HepG2 (cell line): Measurements from ENCODE around the gene ANXA3. TPM values are rescaled to one million over a fixed set of nuclear protein-coding genes. Genes with fewer than 3 reads are reported as not detected.

Source experiments
- ATAC-seq: fragments of 200-7000 bp; cut with Tn5 transposase; 3 replicates; pipeline ENCODE4 v1.9.1; 2020; ENCODE audit warnings: mild to moderate bottlenecking, moderate library complexity
- BruUV-seq: library from RNA; stranded (reverse); fragments of 400-500 nt; replicated peaks from 2 replicates; lab custom pipeline; 2021; lab: Mats Ljungman, UMichigan
- CTCF ChIA-PET: fragments of 300-600 bp; formaldehyde crosslinking; extraction: SDS; loops from one replicate; lab custom pipeline; 2021; ENCODE audit warnings: low total read pairs, inconsistent platforms, low intra/inter-chr PET ratio; lab: Yijun Ruan, JAX
- POLR2A ChIA-PET: fragments of 350-600 bp; sonication (Branson Sonifier 250); formaldehyde crosslinking; loops from one replicate; lab custom pipeline; 2020; ENCODE audit warnings: antibody characterized with exemption, inconsistent platforms; lab: Yijun Ruan, JAX
- DNase-seq: peaks from one replicate; pipeline ENCODE4 v3.0.0-alpha.2; 2015; ENCODE audit warnings: low spot score
- FAIRE-seq: peaks from 3 replicates; lab custom pipeline; 2011; peaks lifted over from hg19 to GRCh38; lab: Jason Lieb, UNC
- H2AFZ ChIP-seq: one replicate; pipeline ENCODE4 v1.6.1; 2011; ENCODE audit warnings: low read length, inconsistent platforms
- H3K27ac ChIP-seq: fragments of 300-600 bp; 3 replicates; pipeline ENCODE4 v1.8.0; 2011; ENCODE audit warnings: mixed run types, mild to moderate bottlenecking, mixed read lengths, low read length, inconsistent platforms; ENCODE audit not compliant: insufficient read depth; ENCODE audit errors: extremely low read length
- H3K27me3 ChIP-seq, 2 experiments: fragments of 200-600 bp in 1 of 2; 2 replicates in 1 of 2; 3 replicates in 1 of 2; pipeline versions ENCODE4 v1.6.0 to v1.8.0; 2011; ENCODE audit warnings: low read length in 2 of 2, mild to moderate bottlenecking in 2 of 2, moderate library complexity in 2 of 2, inconsistent platforms in 1 of 2; ENCODE audit not compliant: insufficient read depth in 2 of 2, control insufficient read depth in 1 of 2
- H3K36me3 ChIP-seq, 2 experiments: fragments of 200-600 bp in 1 of 2; replicated peaks in 1 of 2; 2 replicates in 1 of 2; 3 replicates in 1 of 2; pipeline versions ENCODE4 v1.5.1 to v1.8.0; 2011; ENCODE audit warnings: low read length in 2 of 2, inconsistent platforms in 1 of 2; ENCODE audit not compliant: insufficient read depth in 2 of 2, control insufficient read depth in 1 of 2
- H3K4me1 ChIP-seq: 2 replicates; pipeline ENCODE4 v1.5.1; 2012; ENCODE audit warnings: low read length, inconsistent platforms; ENCODE audit not compliant: insufficient read depth
- H3K4me2 ChIP-seq: 2 replicates; pipeline ENCODE4 v1.6.0; 2011; ENCODE audit warnings: low read depth, low read length, inconsistent platforms
- H3K4me3 ChIP-seq, 3 experiments: fragments of 200-600 bp in 1 of 3; sonication (generic), shearing (Covaris generic) in 1 of 3; replicated peaks in 1 of 3; 2 replicates each; pipeline ENCODE4 v1.5.1; 2011 to 2016; ENCODE audit warnings: low read length in 3 of 3, inconsistent platforms in 2 of 3, low read depth in 2 of 3, mild to moderate bottlenecking in 2 of 3, control low read depth in 1 of 3, mixed read lengths in 1 of 3; ENCODE audit not compliant: insufficient read depth in 1 of 3
- H3K79me2 ChIP-seq: one replicate; pipeline ENCODE4 v1.6.1; 2011; ENCODE audit warnings: low read length, inconsistent platforms; ENCODE audit not compliant: insufficient read depth
- H3K9ac ChIP-seq: 2 replicates; pipeline ENCODE4 v1.6.0; 2011; ENCODE audit warnings: mild to moderate bottlenecking, low read depth, low read length, inconsistent platforms; ENCODE audit not compliant: insufficient read depth
- H3K9me3 ChIP-seq: 2 replicates; pipeline ENCODE4 v1.5.1; 2012; ENCODE audit warnings: mild to moderate bottlenecking, low read length
- H4K20me1 ChIP-seq: 2 replicates; pipeline ENCODE4 v1.6.0; 2011; ENCODE audit warnings: inconsistent platforms, mild to moderate bottlenecking, low read length, moderate library complexity; ENCODE audit not compliant: insufficient read depth
- AKAP8 ChIP-seq: sonication (generic); formaldehyde crosslinking; IDR thresholded peaks from 2 replicates; pipeline ENCODE4 v1.5.1; 2020; ENCODE audit warnings: mild to moderate bottlenecking, missing genetic modification reagents
- KDM5B ChIP-seq: sonication (generic); formaldehyde crosslinking; IDR thresholded peaks from 2 replicates; pipeline ENCODE4 v1.4.0; 2020; ENCODE audit warnings: missing genetic modification reagents, mild to moderate bottlenecking, borderline replicate concordance
- SOX13 ChIP-seq, 3 experiments: fragments of 450-650 bp in 1 of 3; sonication (generic) in 1 of 3; formaldehyde crosslinking in 1 of 3; IDR thresholded peaks in 2 of 3; conservative IDR thresholded peaks in 1 of 3; 2 replicates each; pipeline versions ENCODE4 v1.5.0 to v1.6.1; 2016 to 2020; ENCODE audit warnings: antibody characterized with exemption in 1 of 3, mild to moderate bottlenecking in 1 of 3, missing compliant biosample characterization in 1 of 3, missing genetic modification reagents in 1 of 3, moderate library complexity in 1 of 3
- SSRP1 ChIP-seq: IDR thresholded peaks from 2 replicates; pipeline ENCODE4 v1.6.1; 2016; ENCODE audit warnings: control low read depth
- ZBTB1 ChIP-seq: sonication (generic); formaldehyde crosslinking; IDR thresholded peaks from 2 replicates; pipeline ENCODE4 v1.4.0; 2020; ENCODE audit warnings: missing genetic modification reagents, borderline replicate concordance
- ZFP90 ChIP-seq: sonication (generic); formaldehyde crosslinking; IDR thresholded peaks from 2 replicates; pipeline ENCODE4 v1.8.0; 2022; ENCODE audit warnings: missing genetic modification reagents, mild to moderate bottlenecking, inconsistent platforms, borderline replicate concordance
- ZNF253 ChIP-seq: sonication (generic); formaldehyde crosslinking; IDR thresholded peaks from 2 replicates; pipeline ENCODE4 v1.8.0; 2022; ENCODE audit warnings: mild to moderate bottlenecking, missing genetic modification reagents, borderline replicate concordance
- ZNF616 ChIP-seq: sonication (generic); formaldehyde crosslinking; IDR thresholded peaks from 2 replicates; pipeline ENCODE4 v1.5.0; 2020; ENCODE audit warnings: low read depth, mild to moderate bottlenecking, missing genetic modification reagents
- WGBS: methylation state at CpG from one replicate; pipeline ENCODE4 v1.1.6; 2017; ENCODE audit warnings: low lambda C conversion rate; 5-methylcytosine and 5-hydroxymethylcytosine counted together
- in situ Hi-C: cut with HindIII; loops from 2 replicates; pipeline ENCODE4 v1.10.0; 2017; ENCODE audit warnings: low pct_unique_long_range_greater_than_20kb; ENCODE audit not compliant: extremely low pct_ligation_motif_present
- intact Hi-C: fragments of 100-400 bp; cut with micrococcal nuclease; formaldehyde crosslinking; loops from one replicate; pipeline ENCODE4 v1.10.0; 2022; ENCODE audit not compliant: unreplicated experiment
- polyA plus RNA-seq, 8 experiments: library from polyadenylated mRNA; depleted of rRNA in 3 of 8; stranded (reverse) in 7 of 8; unstranded in 1 of 8; fragments of >200 nt; fragmentation: Illumina TruSeq in 4 of 8; extraction: Trizol in 4 of 8; gene quantifications; 2 replicates each; pipeline versions ENCODE4 v1.2.1 to v1.2.3, GENCODE V29; 2011 to 2016; ENCODE audit warnings: low read depth in 4 of 8, missing spikeins in 1 of 8, mixed read lengths in 1 of 8; ENCODE audit not compliant: insufficient read depth in 1 of 8
- total RNA-seq, 5 experiments: library from RNA; depleted of rRNA; stranded (reverse); fragments of >200 nt; fragmentation: Illumina TruSeq; extraction: Trizol; gene quantifications; 2 replicates each; pipeline ENCODE4 v1.2.3, GENCODE V29; 2016; ENCODE audit warnings: low read depth in 1 of 5
- TF ChIP-seq, protein P1 (sequence below): sonication (generic); formaldehyde crosslinking; IDR thresholded peaks from 2 replicates; pipeline ENCODE4 v1.5.0; 2020; ENCODE audit warnings: mild to moderate bottlenecking, missing genetic modification reagents, borderline replicate concordance
- TF ChIP-seq, protein P2 (sequence below): sonication (generic); formaldehyde crosslinking; IDR thresholded peaks from 2 replicates; pipeline ENCODE4 v1.4.0; 2020; ENCODE audit warnings: missing genetic modification reagents, borderline replicate concordance

The ANXA3 gene
- total and polyA plus RNA-seq, 2 of the 13 experiments (the other 11 are each of a cell fraction or from before 2014, with no cell fraction given), result 6.5 to 6.9 TPM

DNA sequence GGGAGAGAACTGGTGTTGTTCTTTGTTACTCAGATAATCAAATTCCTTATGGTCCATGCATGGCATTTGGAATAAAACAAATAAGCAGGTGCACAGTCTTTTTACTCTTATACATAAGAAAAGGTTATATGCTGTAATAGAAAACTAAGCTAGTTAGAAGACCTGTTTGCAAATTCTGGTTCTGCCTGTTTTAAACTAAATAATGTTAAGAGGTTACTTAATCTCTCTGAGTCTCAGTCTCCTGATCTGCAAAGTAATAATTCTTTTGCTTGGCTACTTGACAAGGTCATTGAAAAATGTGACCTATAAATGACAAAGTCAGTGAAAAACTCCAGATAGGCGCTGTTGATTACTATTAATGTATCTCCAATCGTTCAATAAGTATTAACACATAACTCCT, 42.5 kb upstream of the ANXA3 start (continued):
- TF ChIP-seq, protein P1, sequence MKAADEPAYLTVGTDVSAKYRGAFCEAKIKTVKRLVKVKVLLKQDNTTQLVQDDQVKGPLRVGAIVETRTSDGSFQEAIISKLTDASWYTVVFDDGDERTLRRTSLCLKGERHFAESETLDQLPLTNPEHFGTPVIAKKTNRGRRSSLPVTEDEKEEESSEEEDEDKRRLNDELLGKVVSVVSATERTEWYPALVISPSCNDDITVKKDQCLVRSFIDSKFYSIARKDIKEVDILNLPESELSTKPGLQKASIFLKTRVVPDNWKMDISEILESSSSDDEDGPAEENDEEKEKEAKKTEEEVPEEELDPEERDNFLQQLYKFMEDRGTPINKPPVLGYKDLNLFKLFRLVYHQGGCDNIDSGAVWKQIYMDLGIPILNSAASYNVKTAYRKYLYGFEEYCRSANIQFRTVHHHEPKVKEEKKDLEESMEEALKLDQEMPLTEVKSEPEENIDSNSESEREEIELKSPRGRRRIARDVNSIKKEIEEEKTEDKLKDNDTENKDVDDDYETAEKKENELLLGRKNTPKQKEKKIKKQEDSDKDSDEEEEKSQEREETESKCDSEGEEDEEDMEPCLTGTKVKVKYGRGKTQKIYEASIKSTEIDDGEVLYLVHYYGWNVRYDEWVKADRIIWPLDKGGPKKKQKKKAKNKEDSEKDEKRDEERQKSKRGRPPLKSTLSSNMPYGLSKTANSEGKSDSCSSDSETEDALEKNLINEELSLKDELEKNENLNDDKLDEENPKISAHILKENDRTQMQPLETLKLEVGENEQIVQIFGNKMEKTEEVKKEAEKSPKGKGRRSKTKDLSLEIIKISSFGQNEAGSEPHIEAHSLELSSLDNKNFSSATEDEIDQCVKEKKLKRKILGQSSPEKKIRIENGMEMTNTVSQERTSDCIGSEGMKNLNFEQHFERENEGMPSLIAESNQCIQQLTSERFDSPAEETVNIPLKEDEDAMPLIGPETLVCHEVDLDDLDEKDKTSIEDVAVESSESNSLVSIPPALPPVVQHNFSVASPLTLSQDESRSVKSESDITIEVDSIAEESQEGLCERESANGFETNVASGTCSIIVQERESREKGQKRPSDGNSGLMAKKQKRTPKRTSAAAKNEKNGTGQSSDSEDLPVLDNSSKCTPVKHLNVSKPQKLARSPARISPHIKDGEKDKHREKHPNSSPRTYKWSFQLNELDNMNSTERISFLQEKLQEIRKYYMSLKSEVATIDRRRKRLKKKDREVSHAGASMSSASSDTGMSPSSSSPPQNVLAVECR, result no peak
- TF ChIP-seq ZFP90 (CRISPR knock-in tag) (no peak), ZBTB1 (CRISPR knock-in tag) (no peak), ZNF616 (CRISPR knock-in tag) (no peak), KDM5B (CRISPR knock-in tag) (no peak), SOX13 (IDR thresholded peaks at IDR 0.05) (no peak), SOX13 (CRISPR knock-in tag; conservative IDR thresholded peaks at IDR 0.05 in 1 of 2, IDR thresholded peaks at IDR 0.05 in 1 of 2) (no peak)

DNA sequence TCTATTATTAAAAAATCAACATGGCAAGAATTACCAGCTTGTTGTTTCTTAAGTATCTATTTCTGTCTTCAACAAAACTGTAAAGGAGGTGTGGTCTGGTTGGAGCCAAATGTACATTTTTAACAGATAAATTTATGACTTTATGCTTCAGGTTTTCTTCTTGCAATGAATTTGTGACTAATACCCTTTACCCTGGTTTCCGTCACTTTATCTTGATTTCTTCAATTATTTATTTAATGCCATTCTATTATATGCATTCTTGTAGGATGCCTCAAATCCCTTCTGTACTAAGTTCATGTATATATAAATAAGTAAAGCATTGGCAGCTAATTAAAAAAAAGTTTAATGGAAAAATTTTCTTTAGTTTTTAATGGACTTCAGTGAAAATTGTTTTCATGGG, 41.5 kb upstream of the ANXA3 start:
- ATAC-seq (no peak), DNase-seq (no peak), FAIRE-seq (no peak)
- no TSS peak for BruUV-seq
- peaks cover 12 to 58% of the 10 kb centered on the region in 2 experiments for H3K36me3 ChIP-seq
- no peaks in the 10 kb centered on the region for H4K20me1 ChIP-seq
- no peaks in the 10 kb centered on the region for H3K9me3 ChIP-seq
- H3K9ac ChIP-seq, result no peak overlapping the region
- POLR2A ChIA-PET, result no interaction called here
- intact Hi-C loops (no loop called here), in situ Hi-C loops (no loop called here)
- H2AFZ ChIP-seq, result no peak overlapping the region
- CTCF ChIA-PET, result no interaction called here
- no peaks in the 10 kb centered on the region for H3K79me2 ChIP-seq
- no peak overlapping the region for H3K27ac ChIP-seq
- no peak overlapping the region for H3K4me2 ChIP-seq
- peaks cover 36% of the 10 kb centered on the region for H3K4me1 ChIP-seq
- WGBS, result 88% methylated on average over 1 of the region's 1 CpG
- TF ChIP-seq, protein P2, sequence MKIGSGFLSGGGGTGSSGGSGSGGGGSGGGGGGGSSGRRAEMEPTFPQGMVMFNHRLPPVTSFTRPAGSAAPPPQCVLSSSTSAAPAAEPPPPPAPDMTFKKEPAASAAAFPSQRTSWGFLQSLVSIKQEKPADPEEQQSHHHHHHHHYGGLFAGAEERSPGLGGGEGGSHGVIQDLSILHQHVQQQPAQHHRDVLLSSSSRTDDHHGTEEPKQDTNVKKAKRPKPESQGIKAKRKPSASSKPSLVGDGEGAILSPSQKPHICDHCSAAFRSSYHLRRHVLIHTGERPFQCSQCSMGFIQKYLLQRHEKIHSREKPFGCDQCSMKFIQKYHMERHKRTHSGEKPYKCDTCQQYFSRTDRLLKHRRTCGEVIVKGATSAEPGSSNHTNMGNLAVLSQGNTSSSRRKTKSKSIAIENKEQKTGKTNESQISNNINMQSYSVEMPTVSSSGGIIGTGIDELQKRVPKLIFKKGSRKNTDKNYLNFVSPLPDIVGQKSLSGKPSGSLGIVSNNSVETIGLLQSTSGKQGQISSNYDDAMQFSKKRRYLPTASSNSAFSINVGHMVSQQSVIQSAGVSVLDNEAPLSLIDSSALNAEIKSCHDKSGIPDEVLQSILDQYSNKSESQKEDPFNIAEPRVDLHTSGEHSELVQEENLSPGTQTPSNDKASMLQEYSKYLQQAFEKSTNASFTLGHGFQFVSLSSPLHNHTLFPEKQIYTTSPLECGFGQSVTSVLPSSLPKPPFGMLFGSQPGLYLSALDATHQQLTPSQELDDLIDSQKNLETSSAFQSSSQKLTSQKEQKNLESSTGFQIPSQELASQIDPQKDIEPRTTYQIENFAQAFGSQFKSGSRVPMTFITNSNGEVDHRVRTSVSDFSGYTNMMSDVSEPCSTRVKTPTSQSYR (CRISPR knock-in tag), result no peak
- no peak for TF ChIP-seq SSRP1
- TF ChIP-seq AKAP8 (CRISPR knock-in tag), result no peak
- no peak for TF ChIP-seq ZNF253 (CRISPR knock-in tag)
- no peaks in the 10 kb centered on the region for H3K27me3 ChIP-seq
- H3K4me3 ChIP-seq, result no peak overlapping the region
